HEK293T (cell line): ENCODE measurements around the gene EXOSC9.

Source experiments
- ARNT ChIP-seq: fragments of 450-650 bp; IDR thresholded peaks from 2 replicates; pipeline ENCODE4 v1.6.1; 2017; ENCODE audit warnings: mild to moderate bottlenecking
- BHLHE40 ChIP-seq: fragments of 450-650 bp; IDR thresholded peaks from 2 replicates; pipeline ENCODE4 v1.6.1; 2016; ENCODE audit warnings: mild to moderate bottlenecking, moderate library complexity, borderline replicate concordance
- ELF4 ChIP-seq: fragments of 450-650 bp; IDR thresholded peaks from 2 replicates; pipeline ENCODE4 v1.6.1; 2017; ENCODE audit warnings: antibody characterized with exemption
- FOXA1 ChIP-seq: fragments of 450-650 bp; IDR thresholded peaks from 2 replicates; pipeline ENCODE4 v1.6.1; 2016; ENCODE audit warnings: mild to moderate bottlenecking
- FOXM1 ChIP-seq: fragments of 450-650 bp; IDR thresholded peaks from 2 replicates; pipeline ENCODE4 v1.6.1; 2017; ENCODE audit warnings: mild to moderate bottlenecking, borderline replicate concordance
- SP1 ChIP-seq: fragments of 450-650 bp; IDR thresholded peaks from 2 replicates; pipeline ENCODE4 v1.6.1; 2017
- TARDBP ChIP-seq: fragments of 450-650 bp; IDR thresholded peaks from 2 replicates; pipeline ENCODE4 v1.6.1; 2016

- TF ChIP-seq FOXM1 (no peak), ARNT (no peak), TARDBP (no peak), BHLHE40 (no peak), SP1 (no peak), FOXA1 (no peak), ELF4 (no peak)
Observed at GRCh38 chr4:121806411-121806810, 5.3 kb downstream of the EXOSC9 start.
